22Rv1 (cell line): ENCODE data around the gene MRPL22.

Experiments
- CTCF ChIP-seq: fragments of 450-650 bp; IDR thresholded peaks from 2 replicates; pipeline ENCODE4 v1.5.1; 2017; ENCODE audit warnings: mild to moderate bottlenecking
- ZFX ChIP-seq: fragments of 450-650 bp; IDR thresholded peaks from 2 replicates; pipeline ENCODE4 v1.6.1; 2017; ENCODE audit warnings: antibody characterized with exemption, borderline replicate concordance

- TF ChIP-seq CTCF = no peak
- TF ChIP-seq ZFX = no peak
Measured at GRCh38 chr5:154937186-154937717, 3.6 kb upstream of the MRPL22 start.
